HEK293T (cell line): ENCODE results near the gene DTD1.
A peak's percentile ranks its signal among the peaks of the same experiment; 100 is the strongest.

Experiments
- CTCF ChIA-PET: fragments of 350-600 bp; formaldehyde crosslinking; extraction: SDS; loops from one replicate; lab custom pipeline; 2021; ENCODE audit warnings: antibody characterized with exemption, inconsistent platforms; lab: Yijun Ruan, JAX
- POLR2A ChIA-PET: fragments of 350-600 bp; formaldehyde crosslinking; extraction: SDS; loops from one replicate; lab custom pipeline; 2020; ENCODE audit warnings: antibody characterized with exemption, inconsistent platforms; lab: Yijun Ruan, JAX
- DNase-seq: peaks from one replicate; pipeline ENCODE4 v3.0.0; 2012; ENCODE audit warnings: mixed read lengths; ENCODE audit errors: extremely low spot score
- ARNT ChIP-seq: fragments of 450-650 bp; IDR thresholded peaks from 2 replicates; pipeline ENCODE4 v1.6.1; 2017; ENCODE audit warnings: mild to moderate bottlenecking
- BHLHE40 ChIP-seq: fragments of 450-650 bp; IDR thresholded peaks from 2 replicates; pipeline ENCODE4 v1.6.1; 2016; ENCODE audit warnings: mild to moderate bottlenecking, moderate library complexity, borderline replicate concordance
- CTBP1 ChIP-seq: fragments of 450-650 bp; IDR thresholded peaks from 2 replicates; pipeline ENCODE4 v1.6.1; 2016; ENCODE audit warnings: borderline replicate concordance
- ELF4 ChIP-seq: fragments of 450-650 bp; IDR thresholded peaks from 2 replicates; pipeline ENCODE4 v1.6.1; 2017; ENCODE audit warnings: antibody characterized with exemption
- FOXA1 ChIP-seq: fragments of 450-650 bp; IDR thresholded peaks from 2 replicates; pipeline ENCODE4 v1.6.1; 2016; ENCODE audit warnings: mild to moderate bottlenecking
- FOXK2 ChIP-seq: fragments of 450-650 bp; IDR thresholded peaks from 2 replicates; pipeline ENCODE4 v1.6.1; 2016; ENCODE audit warnings: mild to moderate bottlenecking
- FOXM1 ChIP-seq: fragments of 450-650 bp; IDR thresholded peaks from 2 replicates; pipeline ENCODE4 v1.6.1; 2017; ENCODE audit warnings: mild to moderate bottlenecking, borderline replicate concordance
- HDGF ChIP-seq: fragments of 450-650 bp; IDR thresholded peaks from 2 replicates; pipeline ENCODE4 v1.6.1; 2017; ENCODE audit warnings: antibody characterized with exemption, borderline replicate concordance
- L3MBTL2 ChIP-seq: fragments of 450-650 bp; conservative IDR thresholded peaks from 2 replicates; pipeline ENCODE4 v1.6.1; 2016; ENCODE audit warnings: mild to moderate bottlenecking
- LEF1 ChIP-seq: fragments of 450-650 bp; IDR thresholded peaks from 2 replicates; pipeline ENCODE4 v1.6.1; 2017; ENCODE audit warnings: mild to moderate bottlenecking, borderline replicate concordance
- NFRKB ChIP-seq: fragments of 450-650 bp; IDR thresholded peaks from 2 replicates; pipeline ENCODE4 v1.6.1; 2016; ENCODE audit warnings: mild to moderate bottlenecking, moderate library complexity
- SP1 ChIP-seq: fragments of 450-650 bp; IDR thresholded peaks from 2 replicates; pipeline ENCODE4 v1.6.1; 2017
- SUZ12 ChIP-seq: fragments of 450-650 bp; IDR thresholded peaks from 2 replicates; pipeline ENCODE4 v1.6.1; 2016; ENCODE audit warnings: mild to moderate bottlenecking
- TARDBP ChIP-seq: fragments of 450-650 bp; IDR thresholded peaks from 2 replicates; pipeline ENCODE4 v1.6.1; 2016
- ZNF384 ChIP-seq: fragments of 450-650 bp; IDR thresholded peaks from 2 replicates; pipeline ENCODE4 v1.6.1; 2016
- TF ChIP-seq, protein P1 (sequence below): fragments of 450-650 bp; IDR thresholded peaks from 2 replicates; pipeline ENCODE4 v1.6.1; 2016

DTD1 gene

DNA sequence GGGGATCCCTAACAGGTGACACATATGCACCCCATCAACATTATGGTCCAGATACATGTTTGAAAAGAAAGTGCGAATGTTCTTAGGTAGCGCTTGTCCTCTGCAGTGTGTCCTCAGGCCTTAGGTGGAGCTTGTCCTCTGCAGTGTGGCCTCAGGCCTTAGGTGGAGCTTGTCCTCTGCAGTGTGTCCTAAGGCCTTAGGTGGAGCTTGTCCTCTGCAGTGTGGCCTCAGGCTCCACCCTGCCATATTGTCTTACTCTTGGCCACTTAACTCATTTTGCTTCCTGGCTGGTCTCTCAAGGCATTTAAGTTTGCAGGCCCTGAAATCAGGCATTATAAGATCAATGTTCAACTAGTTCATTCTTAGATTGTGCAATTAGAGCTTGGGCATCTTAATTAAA, 151.0 kb downstream of the DTD1 start:
- POLR2A ChIA-PET = no interaction called here
- no peak for DNase-seq
- CTCF ChIA-PET = interaction anchor here (1.4 kb wide), 1 partner anchor 107 kb away, joined by 3 read pairs; no protein-coding TSS in a partner anchor
- no peak for TF ChIP-seq NFRKB
- no peak for TF ChIP-seq FOXK2
- TF ChIP-seq CTBP1 = no peak
- TF ChIP-seq L3MBTL2 = no peak
- TF ChIP-seq LEF1 = no peak
- TF ChIP-seq, protein P1, sequence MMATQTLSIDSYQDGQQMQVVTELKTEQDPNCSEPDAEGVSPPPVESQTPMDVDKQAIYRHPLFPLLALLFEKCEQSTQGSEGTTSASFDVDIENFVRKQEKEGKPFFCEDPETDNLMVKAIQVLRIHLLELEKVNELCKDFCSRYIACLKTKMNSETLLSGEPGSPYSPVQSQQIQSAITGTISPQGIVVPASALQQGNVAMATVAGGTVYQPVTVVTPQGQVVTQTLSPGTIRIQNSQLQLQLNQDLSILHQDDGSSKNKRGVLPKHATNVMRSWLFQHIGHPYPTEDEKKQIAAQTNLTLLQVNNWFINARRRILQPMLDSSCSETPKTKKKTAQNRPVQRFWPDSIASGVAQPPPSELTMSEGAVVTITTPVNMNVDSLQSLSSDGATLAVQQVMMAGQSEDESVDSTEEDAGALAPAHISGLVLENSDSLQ = no peak
- TF ChIP-seq FOXA1 = no peak
- no peak for TF ChIP-seq ZNF384
- no peak for TF ChIP-seq ELF4
- TF ChIP-seq ARNT = no peak

DNA sequence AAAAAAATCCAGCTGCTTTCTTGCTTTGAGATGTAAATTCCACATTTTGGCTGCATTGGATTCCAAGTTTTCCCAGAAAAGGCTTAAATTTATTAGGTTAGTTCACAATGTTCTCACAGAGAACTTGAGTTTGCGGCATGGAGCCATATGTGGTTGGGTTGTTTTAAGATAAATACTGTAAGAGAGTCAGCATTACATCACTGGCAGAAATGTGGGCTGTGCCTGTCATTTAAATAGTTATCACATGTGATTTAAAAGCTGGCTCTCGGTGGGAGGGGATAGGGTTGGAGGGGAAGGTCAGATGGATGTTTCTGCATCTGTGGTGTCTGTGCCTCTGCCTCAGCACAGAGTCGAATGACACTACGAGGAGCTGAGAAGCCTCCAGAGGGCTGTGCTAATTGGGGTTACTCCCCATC, 151.9 kb downstream of the DTD1 start:
- DNase-seq = peak; percentile 12

DNA sequence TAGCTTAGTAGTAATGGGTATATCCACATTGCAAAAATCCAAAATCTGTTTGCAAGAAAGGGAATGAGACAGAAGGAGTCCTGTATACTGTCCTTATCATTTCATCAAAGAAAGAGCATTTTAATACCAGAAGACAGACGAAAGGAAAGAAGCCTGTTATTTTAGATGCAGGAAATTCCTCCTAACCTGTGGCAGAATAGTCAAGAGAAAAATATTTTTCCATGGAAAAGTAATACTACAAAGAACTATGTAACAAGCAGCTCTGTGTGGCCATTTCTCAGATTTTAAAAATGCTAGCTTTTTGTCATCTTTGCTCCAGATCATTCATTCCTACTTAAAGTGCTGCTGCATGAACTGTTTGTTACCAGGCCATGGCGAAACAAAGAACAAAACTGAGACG, 152.9 kb downstream of the DTD1 start:
- POLR2A ChIA-PET = no interaction called here
- CTCF ChIA-PET = no interaction called here

More for the DNA sequence above, 151.9 kb downstream of the DTD1 start:
- CTCF ChIA-PET = interaction anchor here (1.4 kb wide), 1 partner anchor 108 kb away, joined by 3 read pairs; no protein-coding TSS in a partner anchor
- no peak for TF ChIP-seq L3MBTL2
- TF ChIP-seq, protein P1 = peak; percentile 81
- TF ChIP-seq LEF1 = no peak
- POLR2A ChIA-PET = interaction anchor here (0.6 kb wide), 1 partner anchor 151 kb away, joined by 3 read pairs; no protein-coding TSS in a partner anchor

DNA sequence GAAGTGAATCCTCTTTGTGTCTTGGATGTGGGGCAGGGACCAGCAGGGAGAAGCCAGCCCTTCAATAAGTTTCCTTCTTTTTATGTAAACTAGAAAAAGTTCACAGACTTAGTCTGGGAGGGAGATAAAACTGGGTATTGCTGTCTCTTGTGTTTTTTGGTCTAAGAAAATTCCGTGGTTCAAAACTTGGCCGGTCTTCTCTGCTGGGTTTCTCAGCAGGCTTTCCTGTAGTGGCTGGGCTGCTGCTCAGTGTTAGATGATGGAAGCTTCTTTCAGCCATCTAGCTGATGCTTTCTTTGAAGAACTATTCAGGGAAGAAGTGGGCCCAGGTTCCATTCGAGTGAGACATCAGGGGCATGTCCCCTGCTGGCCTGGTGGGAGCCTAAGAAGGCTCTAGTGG, 155.0 kb downstream of the DTD1 start:
- TF ChIP-seq ARNT = no peak
- no peak for TF ChIP-seq CTBP1
- TF ChIP-seq, protein P1 = no peak
- no peak for TF ChIP-seq ZNF384
- no peak for TF ChIP-seq HDGF
- TF ChIP-seq SUZ12 = no peak
- no peak for TF ChIP-seq FOXM1
- TF ChIP-seq FOXA1 = no peak
- TF ChIP-seq FOXK2 = no peak
- ChIA-PET POLR2A (no interaction called here), CTCF (no interaction called here)
- DNase-seq = no peak

More for the DNA sequence above, 152.9 kb downstream of the DTD1 start:
- DNase-seq = no peak
- TF ChIP-seq CTBP1 (no peak), HDGF (no peak), SP1 (no peak), FOXK2 (no peak), FOXM1 (no peak), TARDBP (no peak), ZNF384 (no peak)

DNA sequence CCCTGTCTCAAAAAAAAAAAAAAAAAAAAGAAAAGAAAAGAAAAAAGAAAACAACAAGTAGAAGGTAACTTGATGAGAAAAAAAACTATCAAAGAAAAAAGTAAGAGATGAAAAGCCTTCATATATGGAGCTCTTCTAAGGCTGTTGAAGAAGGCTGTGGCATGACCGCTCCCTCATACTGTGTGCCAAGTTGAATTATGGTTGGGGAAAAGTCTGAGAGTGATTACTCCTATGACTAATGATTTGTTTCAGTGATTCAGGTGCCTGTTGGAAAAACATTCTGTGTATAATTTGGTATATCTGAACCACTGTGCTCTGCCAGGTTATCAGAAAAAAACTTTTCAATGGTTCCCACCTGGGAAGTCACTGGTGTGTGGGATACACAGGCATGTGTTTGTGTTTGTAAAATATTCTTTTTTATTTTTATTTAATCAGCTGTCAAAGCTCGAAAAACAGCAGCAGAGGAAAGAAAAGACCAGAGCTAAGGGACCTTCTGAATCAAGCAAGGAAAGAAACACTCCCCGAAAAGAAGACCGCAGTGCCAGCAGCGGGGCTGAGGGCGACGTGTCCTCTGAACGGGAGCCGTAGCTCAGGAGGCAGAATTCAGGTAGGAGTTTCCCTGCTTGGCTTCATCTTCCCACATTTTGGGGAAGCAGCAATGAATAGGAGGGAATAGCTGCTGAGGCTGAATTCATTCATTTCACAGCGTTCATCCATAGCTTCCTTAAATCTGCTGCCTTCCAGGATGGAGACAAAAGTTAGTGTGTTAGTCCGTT, 156.0 kb downstream of the DTD1 start:
- ChIA-PET CTCF (no interaction called here), POLR2A (no interaction called here)
- TF ChIP-seq CTBP1 (no peak), ELF4 (no peak), SUZ12 (no peak), ZNF384 (no peak), FOXM1 (no peak), SP1 (no peak), L3MBTL2 (no peak), TARDBP (no peak), BHLHE40 (no peak), LEF1 (no peak), HDGF (no peak), NFRKB (no peak), FOXA1 (no peak), ARNT (no peak)
- TF ChIP-seq, protein P1 = no peak
- no peak for DNase-seq

DNA sequence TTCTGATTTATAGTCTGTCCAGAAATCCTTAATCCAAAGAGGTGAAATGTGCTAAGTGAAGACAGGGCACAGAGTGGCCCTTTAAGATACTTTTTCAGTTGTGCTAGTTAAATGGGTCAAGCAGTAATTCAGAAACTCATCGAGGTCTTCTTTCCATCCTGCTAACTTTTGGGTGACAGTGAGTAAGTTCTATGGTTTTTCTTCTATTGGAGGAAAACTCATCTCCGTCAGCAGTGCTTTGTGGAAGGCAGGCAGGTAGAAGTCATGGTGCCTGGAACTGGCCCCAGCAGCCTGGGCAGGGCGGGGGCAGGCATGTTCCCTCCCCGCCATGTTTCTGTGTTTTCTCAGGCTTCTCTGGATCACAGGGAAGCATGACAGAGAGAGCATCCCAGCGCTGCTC, 159.2 kb downstream of the DTD1 start:
- DNase-seq = no peak
- ChIA-PET CTCF (no interaction called here), POLR2A (no interaction called here)
- TF ChIP-seq SP1 (no peak), NFRKB (no peak), FOXM1 (no peak), SUZ12 (no peak), HDGF (no peak), L3MBTL2 (no peak), CTBP1 (no peak), TARDBP (no peak), FOXA1 (no peak), ELF4 (no peak)
